ENCODE data around the gene PSME1.
A peak's percentile ranks its signal among the peaks of the same experiment; 100 is the strongest.

The PSME1 gene

GRCh38 chr14:24147761-24148428 lies 11.9 kb downstream of the PSME1 start:
- no peak for DNase-seq

GRCh38 chr14:24149302-24149969 lies 13.4 kb downstream of the PSME1 start:
- no peak for DNase-seq

GRCh38 chr14:24150061-24150460 lies 14.1 kb downstream of the PSME1 start:
- DNase-seq: no peak

GRCh38 chr14:24150567-24150966 lies 14.6 kb downstream of the PSME1 start:
- no peak for DNase-seq

- DNase-seq: no peak
These were observed 15.0 kb downstream of the PSME1 start for GRCh38 chr14:24150993-24151392.

GRCh38 chr14:24151404-24152080 lies 15.5 kb downstream of the PSME1 start:
- no peak for DNase-seq

- DNase-seq: no peak
These were observed 19.1 kb downstream of the PSME1 start for GRCh38 chr14:24155100-24155499.

GRCh38 chr14:24156840-24157239 lies 20.8 kb downstream of the PSME1 start:
- no peak for DNase-seq

GRCh38 chr14:24157331-24157730 lies 21.3 kb downstream of the PSME1 start:
- no peak for DNase-seq

- DNase-seq: no peak
These were observed 23.9 kb downstream of the PSME1 start for GRCh38 chr14:24159777-24160498.

- no peak for DNase-seq
These were observed 24.5 kb downstream of the PSME1 start for GRCh38 chr14:24160499-24160849.

GRCh38 chr14:24160850-24161804 lies 25.1 kb downstream of the PSME1 start, which contains the start of gene IRF9:
TSS of gene IRF9 (plus strand) at chr14:24161265. CDS start at chr14:24162145, 880 bp downstream.
- peak; percentile 94 for DNase-seq

GRCh38 chr14:24162093-24162492 lies 26.1 kb downstream of the PSME1 start:
- no peak for DNase-seq

GRCh38 chr14:24164518-24164991 lies 28.6 kb downstream of the PSME1 start:
- DNase-seq: no peak

GRCh38 chr14:24165785-24166184 lies 29.8 kb downstream of the PSME1 start:
- DNase-seq: no peak

- no peak for DNase-seq
These were observed 31.6 kb downstream of the PSME1 start for GRCh38 chr14:24167469-24168114.

GRCh38 chr14:24171422-24172260 lies 35.6 kb downstream of the PSME1 start, which contains the start of gene REC8:
TSS of gene REC8 (plus strand) at chr14:24172080. CDS start at chr14:24172553, 473 bp downstream.
- DNase-seq: no peak

- no peak for DNase-seq
These were observed 36.4 kb downstream of the PSME1 start for GRCh38 chr14:24172261-24172860.

GRCh38 chr14:24172871-24173281 lies 36.9 kb downstream of the PSME1 start:
- DNase-seq: no peak

- no peak for DNase-seq
These were observed 40.6 kb downstream of the PSME1 start for GRCh38 chr14:24176599-24176998.

Data from GDM1 (cell line).